ENCODE data around the gene ABHD4.

- TF ChIP-seq CTCF (conservative IDR thresholded peaks at IDR 0.05; ENCODE audit: low read depth in 2 of 2) (no peak), POLR2AphosphoS5 (IDR thresholded peaks at IDR 0.05; ENCODE audit: low read depth) (no peak), REST (IDR thresholded peaks at IDR 0.05; ENCODE audit: unreplicated experiment) (no peak), EZH2 (IDR thresholded peaks at IDR 0.05; ENCODE audit: low read depth, unreplicated experiment) (no peak), EZH2phosphoT487 (IDR thresholded peaks at IDR 0.05; ENCODE audit: unreplicated experiment) (no peak), JUNB (IDR thresholded peaks at IDR 0.05; ENCODE audit: unreplicated experiment) (no peak), CREB1 (CRISPR knock-in tag; IDR thresholded peaks at IDR 0.05; ENCODE audit: low read depth) (no peak), ZNF331 (CRISPR knock-in tag; IDR thresholded peaks at IDR 0.05; ENCODE audit: low read depth) (no peak), ZNF114 (CRISPR knock-in tag; IDR thresholded peaks at IDR 0.05) (no peak), NANOG (IDR thresholded peaks at IDR 0.05; ENCODE audit: borderline replicate concordance) (no peak), ZNF462 (CRISPR knock-in tag; IDR thresholded peaks at IDR 0.05) (no peak), ETS1 (IDR thresholded peaks at IDR 0.05) (no peak), STAT1 (IDR thresholded peaks at IDR 0.05; ENCODE audit: unreplicated experiment) (no peak)
Measured at GRCh38 chr14:22569106-22569736, 28.9 kb upstream of the ABHD4 start.
